NCI-H2196 treated with DMSO at 0.1 percent for 48 hours (cell line): Measurements from ENCODE around the gene GTF2A2.

Experiments used
- DNase-seq: peaks from one replicate; lab custom pipeline; 2025; ENCODE audit not compliant: unreplicated experiment; lab: John Stamatoyannopoulos, UW

Gene GTF2A2

DNA sequence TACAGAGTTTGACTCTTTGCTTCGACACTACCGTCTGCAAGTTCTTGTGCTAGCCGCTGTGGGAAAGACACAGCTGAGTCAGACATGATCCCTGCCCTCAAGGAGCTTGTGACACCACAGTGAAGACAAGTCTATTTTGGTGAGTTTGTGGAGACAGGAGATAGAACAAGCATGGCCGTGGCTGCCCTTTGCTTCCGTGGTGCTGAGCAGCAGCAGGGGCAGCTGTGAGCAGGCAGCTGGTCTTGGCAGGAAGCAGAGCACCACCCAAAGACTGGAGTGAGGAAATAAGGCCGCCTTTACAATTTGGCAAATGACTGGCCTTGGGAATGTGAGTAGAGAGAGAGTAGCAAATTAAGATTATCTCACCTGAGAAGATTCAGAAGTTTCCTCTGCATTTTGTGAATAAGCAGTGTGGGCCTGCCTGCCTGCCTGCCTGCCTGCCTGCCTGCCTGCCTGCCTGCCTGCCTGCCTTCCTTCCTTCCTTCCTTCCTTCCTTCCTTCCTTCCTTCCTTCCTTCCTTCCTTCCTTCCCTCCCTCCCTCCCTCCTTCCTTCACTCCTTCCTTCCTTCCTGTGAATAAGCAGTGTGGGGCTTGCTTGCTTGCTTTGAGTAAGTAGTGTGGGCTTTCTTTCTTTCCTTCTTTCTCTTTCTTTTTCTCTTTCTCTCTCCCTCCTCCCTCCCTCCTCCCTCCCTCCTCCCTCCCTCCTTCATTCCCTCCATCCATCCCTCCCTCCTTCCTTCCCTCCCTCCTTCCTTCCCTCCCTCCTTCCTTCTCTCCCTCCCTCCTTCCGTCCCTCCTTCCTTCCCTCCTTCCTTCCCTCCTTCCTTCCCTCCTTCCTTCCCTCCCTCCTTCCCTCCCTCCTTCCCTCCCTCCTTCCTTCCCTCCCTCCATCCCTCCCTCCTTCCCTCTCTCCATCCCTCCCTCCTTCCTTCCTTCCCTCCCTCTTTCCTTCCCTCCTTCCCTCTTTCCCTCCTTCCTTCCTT lies 47.3 kb downstream of the GTF2A2 start:
- no peak for DNase-seq

DNA sequence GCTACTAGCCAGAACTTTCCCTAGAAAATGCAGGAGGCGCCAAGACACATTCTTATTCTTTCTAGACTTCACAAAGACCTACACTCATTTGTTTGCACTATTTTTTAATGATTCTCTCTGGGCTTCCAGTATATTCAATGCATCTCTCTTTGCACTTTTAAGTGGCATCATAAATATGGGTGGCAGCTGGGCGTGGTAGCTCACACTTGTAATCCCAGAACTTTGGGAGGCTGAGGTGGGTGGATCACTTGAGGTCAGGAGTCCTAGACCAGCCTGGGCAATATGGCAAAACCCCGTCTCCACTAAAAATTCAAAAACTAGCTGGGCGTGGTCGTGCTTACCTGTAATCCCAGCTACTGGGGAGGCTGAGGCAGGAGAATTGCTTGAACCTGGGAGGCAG lies 51.3 kb downstream of the GTF2A2 start:
- no peak for DNase-seq

DNA sequence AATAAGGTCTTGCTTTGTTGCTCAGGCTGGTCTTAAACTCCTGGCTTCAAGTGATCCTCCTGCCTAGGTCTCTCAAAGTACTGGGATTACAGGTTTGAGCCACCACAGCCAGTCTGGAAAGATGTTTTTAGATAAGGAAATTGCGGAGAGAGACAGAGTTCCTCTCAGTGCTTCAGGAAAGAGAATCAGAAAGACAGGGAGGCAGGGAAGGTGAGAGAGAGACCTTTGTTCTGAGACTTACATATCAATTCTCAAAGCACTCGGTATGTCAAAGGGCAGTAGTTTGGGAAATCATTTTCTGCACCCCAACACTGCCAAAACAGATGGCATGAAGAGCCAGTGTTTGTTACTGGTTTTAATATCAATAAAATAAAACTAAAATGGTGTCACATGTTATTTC lies 58.9 kb downstream of the GTF2A2 start:
- DNase-seq, result no peak

DNA sequence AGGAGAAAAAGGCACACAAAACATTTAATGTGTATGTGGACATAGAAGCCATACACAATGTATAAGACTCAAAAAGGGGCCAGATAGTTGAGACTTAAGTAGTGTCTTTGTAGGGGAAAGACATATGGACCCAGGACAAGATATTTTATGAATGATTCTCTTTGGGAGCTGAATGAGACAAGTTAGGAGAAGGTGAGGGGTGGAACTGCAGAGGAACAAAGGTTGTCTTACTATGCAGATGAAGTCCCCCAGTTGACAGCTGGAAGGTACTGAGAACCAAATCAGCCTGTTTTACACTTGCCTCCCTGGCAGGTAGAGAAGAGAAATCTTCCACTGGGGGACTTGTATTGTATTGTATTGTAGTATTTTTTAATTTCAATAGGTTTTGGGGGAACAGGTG lies 60.7 kb downstream of the GTF2A2 start:
- no peak for DNase-seq

DNA sequence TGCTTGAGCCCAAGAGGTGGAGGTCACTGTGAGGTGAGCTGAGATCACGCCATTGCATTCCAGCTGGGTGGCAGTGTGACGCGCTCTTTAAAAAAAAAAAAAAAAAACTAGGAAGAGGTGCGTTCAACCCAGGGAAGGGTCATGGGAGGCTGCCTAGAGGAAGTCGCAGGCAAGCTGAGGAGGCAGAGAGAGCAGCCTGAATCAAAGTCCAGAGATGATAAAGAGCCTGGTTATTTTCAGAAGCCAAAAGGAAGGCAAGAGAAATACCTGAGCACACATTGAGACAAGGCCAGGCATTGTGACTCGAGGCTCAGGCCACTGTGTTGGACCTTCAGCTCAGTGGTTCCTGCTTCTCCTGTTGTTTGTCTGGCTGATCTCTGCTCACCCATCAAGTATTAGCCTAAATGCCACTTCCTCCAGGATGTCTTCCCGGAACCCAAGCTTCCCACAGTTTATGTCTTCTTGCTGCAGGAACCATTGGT lies 61.8 kb downstream of the GTF2A2 start:
- no peak for DNase-seq

DNA sequence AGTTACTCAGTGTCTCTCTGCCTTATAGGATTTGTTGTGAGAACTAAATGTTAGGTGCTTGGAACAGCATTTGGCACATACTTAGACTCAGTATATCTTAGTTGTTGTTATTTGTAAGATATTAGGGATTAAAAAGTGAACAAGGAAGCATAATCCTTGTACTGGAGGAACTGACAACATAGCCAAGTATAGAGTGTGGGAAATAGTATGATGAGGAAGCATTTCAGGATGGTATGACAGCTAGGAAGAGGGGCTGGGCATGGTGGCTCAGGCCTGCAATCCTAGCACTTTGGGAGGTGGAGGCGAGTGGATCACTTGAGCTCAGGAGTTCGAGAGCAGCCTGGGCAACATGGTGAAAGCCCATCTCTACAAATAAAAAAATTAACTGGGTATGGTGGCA lies 62.3 kb downstream of the GTF2A2 start:
- DNase-seq, result no peak

DNA sequence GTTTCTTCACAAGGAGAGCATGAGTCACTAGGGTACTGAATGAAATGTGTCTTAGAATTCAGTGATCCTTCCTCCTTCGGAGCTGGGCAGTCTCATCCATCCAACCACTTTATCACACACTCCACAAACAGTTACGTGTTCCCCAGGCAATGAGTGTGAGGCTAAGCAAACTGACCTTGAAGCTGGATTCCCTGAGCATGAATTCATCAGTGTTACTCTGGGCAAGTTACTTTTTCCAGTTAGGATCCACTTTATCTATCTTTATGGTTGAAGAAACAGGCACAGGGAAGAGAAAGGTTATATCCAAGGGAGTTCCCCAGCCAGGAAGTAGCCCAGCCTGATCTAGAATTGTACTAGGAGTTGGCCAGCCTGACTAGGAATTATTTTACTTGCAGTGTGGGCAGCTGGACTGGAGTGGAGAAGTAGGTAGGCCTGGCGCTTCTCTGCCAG lies 62.8 kb downstream of the GTF2A2 start:
- no peak for DNase-seq

DNA sequence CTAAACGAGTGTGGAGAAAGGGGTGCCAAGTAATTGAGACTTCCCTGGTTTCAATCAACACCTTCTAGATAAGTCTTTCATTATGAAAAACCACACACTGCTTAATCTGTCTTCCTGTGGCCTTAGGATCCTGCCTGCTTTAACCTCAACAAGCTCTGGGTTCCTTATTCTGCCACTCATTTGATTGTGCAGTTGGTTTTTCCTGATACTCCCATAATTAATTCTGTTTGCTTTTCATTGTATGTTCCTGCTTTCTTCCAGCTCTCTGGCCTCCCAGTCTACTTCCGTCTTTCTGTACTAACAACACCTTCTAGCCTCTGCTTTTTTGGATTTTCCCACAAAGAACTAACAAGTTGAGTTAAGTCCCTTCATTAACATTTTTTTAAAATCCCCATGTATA lies 66.0 kb downstream of the GTF2A2 start:
- DNase-seq, result no peak

DNA sequence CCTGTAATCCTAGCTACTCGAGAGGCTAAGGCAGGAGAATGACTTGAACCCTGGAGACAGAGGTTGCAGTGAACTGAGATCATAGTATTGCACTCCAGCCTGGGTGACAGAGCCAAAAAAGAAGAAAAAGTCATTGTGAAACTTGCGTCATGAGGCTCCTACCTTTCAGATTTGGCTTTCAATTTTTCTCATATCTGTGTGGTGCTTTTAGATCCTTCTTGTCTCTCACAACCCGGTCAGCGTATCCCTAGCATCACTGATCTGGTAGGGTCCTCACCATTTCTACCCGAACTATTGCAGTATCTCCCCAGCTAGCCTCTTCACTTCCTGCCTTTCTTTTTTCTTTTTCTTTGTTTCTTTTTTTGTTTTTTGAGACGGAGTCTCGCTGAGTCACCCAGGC lies 67.3 kb downstream of the GTF2A2 start:
- no peak for DNase-seq
